IMR-90 (cell line): ENCODE data around the gene YJU2. TPM values are rescaled to one million over a fixed set of nuclear protein-coding genes. Genes with fewer than 3 reads are reported as not detected.

ENCODE experiments used
- ATAC-seq: fragments of 200-7000 bp; cut with Tn5 transposase; 2 replicates; pipeline ENCODE4 v1.9.1; 2020; ENCODE audit warnings: low read depth, mild to moderate bottlenecking, moderate library complexity
- BruUV-seq: library from RNA; stranded (reverse); fragments of 400-500 nt; replicated peaks from 2 replicates; lab custom pipeline; 2021; lab: Mats Ljungman, UMichigan
- CTCF ChIA-PET: fragments of 300-600 bp; formaldehyde crosslinking; extraction: SDS; loops from one replicate; lab custom pipeline; 2021; ENCODE audit warnings: antibody characterized with exemption; lab: Yijun Ruan, JAX
- POLR2A ChIA-PET: fragments of 300-600 bp; sonication (Branson Sonifier 250); formaldehyde crosslinking; loops from one replicate; lab custom pipeline; 2022; ENCODE audit warnings: antibody characterized with exemption; ENCODE audit not compliant: unreplicated experiment; lab: Charles Lee
- DNase-seq: peaks from one replicate; pipeline ENCODE4 v3.0.0; 2013
- H2AFZ ChIP-seq: replicated peaks from 2 replicates; pipeline ENCODE3; 2013; ENCODE audit warnings: low read length, mild to moderate bottlenecking; ENCODE audit not compliant: poor library complexity
- H2AK5ac ChIP-seq: 2 replicates; pipeline ENCODE4 v1.6.1; 2013; ENCODE audit warnings: low read depth, low read length, inconsistent platforms
- H2AK9ac ChIP-seq: replicated peaks from 2 replicates; pipeline ENCODE3; 2013; ENCODE audit warnings: mild to moderate bottlenecking, low read depth, low read length, moderate library complexity; ENCODE audit not compliant: poor library complexity
- H2BK120ac ChIP-seq: 2 replicates; pipeline ENCODE4 v1.6.1; 2013; ENCODE audit warnings: low read depth, low read length, inconsistent platforms
- H2BK15ac ChIP-seq: 3 replicates; pipeline ENCODE4 v1.6.1; 2013; ENCODE audit warnings: low read depth, low read length, inconsistent platforms
- H2BK20ac ChIP-seq: 2 replicates; pipeline ENCODE4 v1.6.1; 2013; ENCODE audit warnings: low read depth, mild to moderate bottlenecking, inconsistent platforms, low read length, moderate library complexity
- H2BK5ac ChIP-seq: 2 replicates; pipeline ENCODE4 v1.6.1; 2013; ENCODE audit warnings: mild to moderate bottlenecking, low read depth, low read length, inconsistent platforms; ENCODE audit not compliant: poor library complexity, severe bottlenecking
- H3K14ac ChIP-seq: replicated peaks from 2 replicates; pipeline ENCODE4 v1.6.1; 2013; ENCODE audit warnings: low read depth, low read length, inconsistent platforms
- H3K18ac ChIP-seq: 2 replicates; pipeline ENCODE4 v1.6.1; 2013; ENCODE audit warnings: low read depth, low read length, control low read depth
- H3K23ac ChIP-seq: 2 replicates; pipeline ENCODE4 v1.6.1; 2013; ENCODE audit warnings: low read depth, low read length, inconsistent platforms
- H3K27ac ChIP-seq: 2 replicates; pipeline ENCODE4 v1.5.1; 2013; ENCODE audit warnings: mild to moderate bottlenecking, control low read depth, low read length; ENCODE audit not compliant: insufficient read depth
- H3K27me3 ChIP-seq: 2 replicates; pipeline ENCODE4 v1.6.1; 2013; ENCODE audit warnings: low read length; ENCODE audit not compliant: control insufficient read depth, insufficient read depth
- H3K36me3 ChIP-seq: 2 replicates; pipeline ENCODE4 v1.6.1; 2013; ENCODE audit warnings: low read length, mixed read lengths; ENCODE audit not compliant: control insufficient read depth, insufficient read depth
- H3K4ac ChIP-seq: 2 replicates; pipeline ENCODE4 v1.6.1; 2013; ENCODE audit warnings: low read depth, low read length, inconsistent platforms
- H3K4me1 ChIP-seq: 2 replicates; pipeline ENCODE4 v1.6.1; 2013; ENCODE audit warnings: low read length, mixed read lengths; ENCODE audit not compliant: control insufficient read depth, insufficient read depth
- H3K4me2 ChIP-seq: 2 replicates; pipeline ENCODE4 v1.6.1; 2013; ENCODE audit warnings: low read depth, mild to moderate bottlenecking, control low read depth, low read length, moderate library complexity
- H3K4me3 ChIP-seq: 2 replicates; pipeline ENCODE4 v1.5.1; 2013; ENCODE audit warnings: low read depth, mild to moderate bottlenecking, control low read depth, low read length, moderate library complexity; ENCODE audit not compliant: insufficient read depth
- H3K56ac ChIP-seq: 2 replicates; pipeline ENCODE4 v1.6.1; 2013; ENCODE audit warnings: low read length, inconsistent platforms; ENCODE audit not compliant: insufficient read depth; ENCODE audit errors: extremely low read depth
- H3K79me1 ChIP-seq, 2 experiments: 2 replicates each; pipeline ENCODE4 v1.6.1; 2013; ENCODE audit warnings: low read length in 2 of 2, inconsistent platforms in 1 of 2, low read depth in 1 of 2
- H3K9ac ChIP-seq: 2 replicates; pipeline ENCODE4 v1.6.1; 2013; ENCODE audit warnings: low read depth, low read length, control low read depth
- H3K9me1 ChIP-seq: 2 replicates; pipeline ENCODE4 v1.6.1; 2013; ENCODE audit warnings: low read length, inconsistent platforms; ENCODE audit not compliant: insufficient read depth
- H3K9me3 ChIP-seq: 2 replicates; pipeline ENCODE4 v1.6.1; 2013; ENCODE audit warnings: low read length; ENCODE audit not compliant: control insufficient read depth, insufficient read depth
- H4K20me1 ChIP-seq: 2 replicates; pipeline ENCODE4 v1.6.1; 2013; ENCODE audit warnings: low read length, inconsistent platforms; ENCODE audit not compliant: insufficient read depth
- H4K5ac ChIP-seq: 2 replicates; pipeline ENCODE4 v1.6.1; 2013; ENCODE audit warnings: mild to moderate bottlenecking, low read depth, low read length, control low read depth
- H4K8ac ChIP-seq, 2 experiments: 2 replicates each; pipeline ENCODE4 v1.6.1; 2013; ENCODE audit warnings: low read depth in 2 of 2, low read length in 2 of 2, control low read depth in 1 of 2, inconsistent platforms in 1 of 2
- H4K91ac ChIP-seq: 2 replicates; pipeline ENCODE4 v1.6.1; 2013; ENCODE audit warnings: low read depth, low read length, inconsistent platforms; ENCODE audit not compliant: insufficient read depth
- BHLHE40 ChIP-seq: fragments of 150-350 bp; IDR thresholded peaks from 2 replicates; pipeline ENCODE4 v1.6.1; 2016; ENCODE audit warnings: mild to moderate bottlenecking, low read depth, low read length
- CEBPB ChIP-seq: IDR thresholded peaks from 2 replicates; pipeline ENCODE4 v1.6.1; 2012; ENCODE audit warnings: low read depth, low read length, improper control_type of control experiment
- CTCF ChIP-seq: conservative IDR thresholded peaks from 2 replicates; pipeline ENCODE4 v1.5.1; 2012; ENCODE audit warnings: mild to moderate bottlenecking, low read depth, low read length, improper control_type of control experiment
- ELK1 ChIP-seq: fragments of 150-350 bp; IDR thresholded peaks from 2 replicates; pipeline ENCODE4 v1.6.1; 2016; ENCODE audit warnings: low read depth, mild to moderate bottlenecking, low read length, moderate library complexity, borderline replicate concordance
- FOS ChIP-seq: fragments of 150-350 bp; IDR thresholded peaks from 2 replicates; pipeline ENCODE4 v1.6.1; 2016; ENCODE audit warnings: low read depth, low read length
- MAZ ChIP-seq: IDR thresholded peaks from 2 replicates; pipeline ENCODE4 v1.6.1; 2012; ENCODE audit warnings: low read depth, mild to moderate bottlenecking, low read length, improper control_type of control experiment, moderate library complexity, borderline replicate concordance
- MXI1 ChIP-seq: IDR thresholded peaks from 2 replicates; pipeline ENCODE4 v1.6.1; 2012; ENCODE audit warnings: low read depth, mild to moderate bottlenecking, low read length, moderate library complexity, borderline replicate concordance
- POLR2A ChIP-seq: IDR thresholded peaks from 2 replicates; pipeline ENCODE4 v1.6.1; 2012; ENCODE audit warnings: mild to moderate bottlenecking, low read depth, low read length
- RAD21 ChIP-seq: IDR thresholded peaks from 2 replicates; pipeline ENCODE4 v1.6.1; 2012; ENCODE audit warnings: low read length, improper control_type of control experiment
- RCOR1 ChIP-seq: IDR thresholded peaks from 2 replicates; pipeline ENCODE4 v1.6.1; 2012; ENCODE audit warnings: mild to moderate bottlenecking, low read length, improper control_type of control experiment; ENCODE audit not compliant: insufficient replicate concordance
- RFX5 ChIP-seq: IDR thresholded peaks from 2 replicates; pipeline ENCODE4 v1.8.0; 2012; ENCODE audit warnings: low read depth, mild to moderate bottlenecking, low read length, moderate library complexity
- SMC3 ChIP-seq: fragments of 150-350 bp; IDR thresholded peaks from 2 replicates; pipeline ENCODE4 v1.6.1; 2016; ENCODE audit warnings: low read depth, mild to moderate bottlenecking, antibody characterized with exemption, low read length, moderate library complexity
- USF2 ChIP-seq: fragments of 150-350 bp; IDR thresholded peaks from 2 replicates; pipeline ENCODE4 v1.6.1; 2017; ENCODE audit warnings: mild to moderate bottlenecking, antibody characterized with exemption, low read length, low read depth
- WGBS, 2 experiments: methylation state at CpG; one replicate each; pipeline versions ENCODE4 v1.1.5 to v1.1.7; 2013; ENCODE audit warnings: missing lambda C conversion rate in 2 of 2; ENCODE audit not compliant: insufficient read length in 1 of 2; ENCODE audit errors: extremely low coverage in 2 of 2; 5-methylcytosine and 5-hydroxymethylcytosine counted together
- dilution Hi-C: fragments of 300-500 bp; cut with HindIII; formaldehyde crosslinking; loops from one replicate; pipeline ENCODE4 v1.14.3; 2018; ENCODE audit warnings: low sequenced_read_pairs; ENCODE audit not compliant: unreplicated experiment
- in situ Hi-C: fragments of 300-500 bp; cut with MboI; formaldehyde crosslinking; loops from 3 replicates; pipeline ENCODE4 v1.14.3; 2019; ENCODE audit warnings: low sequenced_read_pairs, inconsistent platforms, mixed read lengths
- intact Hi-C: fragments of 100-400 bp; cut with micrococcal nuclease; formaldehyde crosslinking; loops from 2 replicates; pipeline ENCODE4 v1.10.0; 2022
- polyA plus RNA-seq, 3 experiments: library from polyadenylated mRNA; depleted of rRNA; stranded (reverse); fragments of >200 nt; gene quantifications; 2 replicates each; pipeline ENCODE4 v1.2.3, GENCODE V29; 2012; ENCODE audit warnings: low replicate concordance in 1 of 3
- total RNA-seq: library from RNA; depleted of rRNA; stranded (reverse); fragments of >200 nt; gene quantifications from 2 replicates; pipeline ENCODE4 v1.2.3, GENCODE V29; 2012

The YJU2 gene
- total and polyA plus RNA-seq, 2 of the 4 experiments (the other 2 are of a cell fraction), result 15.6 to 18.9 TPM

- intact Hi-C loops, result no loop called here
- H3K4me1 ChIP-seq, result no peaks in the 10 kb centered on the region
- H2BK15ac ChIP-seq, result no peak overlapping the region
- H4K91ac ChIP-seq, result no peak overlapping the region
- DNase-seq, result no peak
- no peak overlapping the region for H3K4me2 ChIP-seq
- H3K27ac ChIP-seq, result no peak overlapping the region
- ChIA-PET CTCF (no interaction called here), POLR2A (no interaction called here)
- no peak overlapping the region for H4K8ac ChIP-seq
- no peaks in the 10 kb centered on the region for H3K9me1 ChIP-seq
- no peak overlapping the region for H3K14ac ChIP-seq
- H2BK120ac ChIP-seq, result no peak overlapping the region
- WGBS, 2 experiments, result 87% methylated on average over 3 of the region's 15 CpGs; no CpG with 5 or more reads in 1 of the 2 experiments
- no peak for ATAC-seq
- no peak overlapping the region for H3K9ac ChIP-seq
- H3K56ac ChIP-seq, result no peak overlapping the region
- no peaks in the 10 kb centered on the region for H3K79me1 ChIP-seq
- H3K23ac ChIP-seq, result no peak overlapping the region
- TF ChIP-seq POLR2A (no peak), RAD21 (no peak), RCOR1 (no peak), MAZ (no peak), ELK1 (no peak), MXI1 (no peak), CTCF (no peak), FOS (no peak), CEBPB (no peak), SMC3 (no peak), USF2 (no peak), RFX5 (no peak), BHLHE40 (no peak)
- H4K5ac ChIP-seq, result no peak overlapping the region
- no peak overlapping the region for H2AK9ac ChIP-seq
- no peak overlapping the region for H2BK5ac ChIP-seq
- no peaks in the 10 kb centered on the region for H3K9me3 ChIP-seq
- no peak overlapping the region for H2AK5ac ChIP-seq
- H2AFZ ChIP-seq, result no peak overlapping the region
- no peaks in the 10 kb centered on the region for H3K36me3 ChIP-seq
- in situ Hi-C loops, result no loop called here
- peaks cover 3% of the 10 kb centered on the region; the same call in 1 of the 2 replicates for H3K27me3 ChIP-seq
- H3K4me3 ChIP-seq, result no peak overlapping the region
- no peak overlapping the region for H3K18ac ChIP-seq
- dilution Hi-C loops, result no loop called here
- H3K4ac ChIP-seq, result no peak overlapping the region
- H2BK20ac ChIP-seq, result no peak overlapping the region
- no peaks in the 10 kb centered on the region for H4K20me1 ChIP-seq
- no TSS peak for BruUV-seq
These were observed 36.6 kb upstream of the YJU2 start for GRCh38 chr19:4210166-4210731.
